ENCODE measurements around the gene ZNF664. TPM values are rescaled to one million over a fixed set of nuclear protein-coding genes. Genes with fewer than 3 reads are reported as not detected.

The ZNF664 gene
- total RNA-seq, 1 donor from 2014 or later, result 198 TPM

DNA sequence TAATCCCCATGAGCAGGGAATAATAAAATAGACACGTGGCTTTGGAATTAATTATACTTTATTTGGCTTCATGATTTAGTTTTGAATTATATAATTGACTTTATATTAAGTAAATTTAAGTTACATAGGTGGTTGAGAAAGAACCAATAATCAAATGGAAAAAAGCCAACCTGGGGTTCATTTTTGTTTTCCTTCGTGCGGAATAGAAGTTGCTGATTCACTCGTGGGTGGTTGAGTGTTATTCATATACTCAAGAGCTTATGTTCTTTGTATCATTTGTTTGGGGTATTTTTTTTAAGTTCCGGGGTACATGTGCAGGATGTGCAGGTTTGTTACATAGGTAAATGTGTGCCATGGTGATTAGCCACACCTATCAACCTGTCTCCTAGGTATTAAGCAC is 58.0 kb downstream of the ZNF664 start:
- Mint-ChIP-seq H3K27me3 (no peaks in the 10 kb centered on the region), H3K4me1 (ENCODE audit: low read depth) (peaks cover 3% of the 10 kb centered on the region), H3K9me3 (ENCODE audit: low read depth) (no peaks in the 10 kb centered on the region), H3K27ac (no peak overlapping the region), H3K4me3 (ENCODE audit: low read depth) (no peak overlapping the region), H3K36me3 (ENCODE audit: insufficient read depth) (no peaks in the 10 kb centered on the region)
- no peak for DNase-seq (ENCODE audit: low spot score, unreplicated experiment)
- no peak for TF ChIP-seq CTCF (IDR thresholded peaks at IDR 0.05; ENCODE audit: unreplicated experiment)

DNA sequence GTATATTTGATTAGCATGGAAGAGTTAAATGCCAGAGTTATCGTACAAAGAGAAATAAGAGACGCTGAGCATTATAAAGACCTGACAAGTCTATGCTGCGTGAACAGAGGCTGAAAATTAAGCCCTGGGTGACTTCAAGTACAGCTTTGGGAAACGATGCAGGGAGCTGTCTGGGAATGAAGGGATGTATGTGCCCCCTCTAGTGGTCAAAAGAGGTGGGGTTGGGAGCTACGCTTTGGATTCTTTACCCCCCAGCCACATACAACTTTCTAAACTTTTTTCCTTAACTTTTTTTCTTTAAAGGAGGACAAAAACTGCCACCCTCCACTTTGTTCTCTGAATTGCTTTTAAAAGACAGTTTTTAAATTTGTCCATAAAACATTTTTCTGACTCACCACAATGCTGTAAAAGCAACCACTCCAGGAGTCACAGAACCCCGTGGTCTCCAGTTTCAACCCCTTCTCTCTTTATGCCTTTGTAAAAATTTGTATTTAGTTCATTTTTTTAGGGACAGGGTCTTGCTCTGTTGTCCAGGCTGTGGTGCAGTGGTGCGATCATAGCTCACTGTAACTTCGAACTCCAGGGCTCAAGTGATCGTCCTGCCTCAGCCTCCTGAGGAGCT is 59.4 kb downstream of the ZNF664 start:
- no peaks in the 10 kb centered on the region for H3K36me3 Mint-ChIP-seq (ENCODE audit: insufficient read depth)
- no peak for DNase-seq (ENCODE audit: low spot score, unreplicated experiment)

GRCh38 chr12:124033859-124034258 is 60.8 kb downstream of the ZNF664 start:
- Mint-ChIP-seq H3K4me3 (ENCODE audit: low read depth) (no peak overlapping the region), H3K9me3 (ENCODE audit: low read depth) (no peaks in the 10 kb centered on the region), H3K27me3 (no peaks in the 10 kb centered on the region), H3K27ac (no peak overlapping the region), H3K36me3 (ENCODE audit: insufficient read depth) (no peaks in the 10 kb centered on the region), H3K4me1 (ENCODE audit: low read depth) (peaks cover 9% of the 10 kb centered on the region)
- DNase-seq (ENCODE audit: low spot score, unreplicated experiment), result no peak
- TF ChIP-seq CTCF (IDR thresholded peaks at IDR 0.05; ENCODE audit: unreplicated experiment), result no peak

More for the DNA sequence above, 59.4 kb downstream of the ZNF664 start:
- no peaks in the 10 kb centered on the region for H3K9me3 Mint-ChIP-seq (ENCODE audit: low read depth)
- H3K27ac Mint-ChIP-seq, result no peak overlapping the region
- H3K27me3 Mint-ChIP-seq, result no peaks in the 10 kb centered on the region
- no peak overlapping the region for H3K4me3 Mint-ChIP-seq (ENCODE audit: low read depth)
- peak; percentile 91 for TF ChIP-seq CTCF (IDR thresholded peaks at IDR 0.05; ENCODE audit: unreplicated experiment)
- H3K4me1 Mint-ChIP-seq (ENCODE audit: low read depth), result peaks cover 9% of the 10 kb centered on the region

GRCh38 chr12:124034297-124034696 is 61.3 kb downstream of the ZNF664 start:
- H3K4me3 Mint-ChIP-seq (ENCODE audit: low read depth), result no peak overlapping the region
- H3K27me3 Mint-ChIP-seq, result no peaks in the 10 kb centered on the region
- no peaks in the 10 kb centered on the region for H3K9me3 Mint-ChIP-seq (ENCODE audit: low read depth)
- H3K4me1 Mint-ChIP-seq (ENCODE audit: low read depth), result peaks cover 9% of the 10 kb centered on the region
- TF ChIP-seq CTCF (IDR thresholded peaks at IDR 0.05; ENCODE audit: unreplicated experiment), result no peak
- no peaks in the 10 kb centered on the region for H3K36me3 Mint-ChIP-seq (ENCODE audit: insufficient read depth)
- DNase-seq (ENCODE audit: low spot score, unreplicated experiment), result no peak
- H3K27ac Mint-ChIP-seq, result no peak overlapping the region

DNA sequence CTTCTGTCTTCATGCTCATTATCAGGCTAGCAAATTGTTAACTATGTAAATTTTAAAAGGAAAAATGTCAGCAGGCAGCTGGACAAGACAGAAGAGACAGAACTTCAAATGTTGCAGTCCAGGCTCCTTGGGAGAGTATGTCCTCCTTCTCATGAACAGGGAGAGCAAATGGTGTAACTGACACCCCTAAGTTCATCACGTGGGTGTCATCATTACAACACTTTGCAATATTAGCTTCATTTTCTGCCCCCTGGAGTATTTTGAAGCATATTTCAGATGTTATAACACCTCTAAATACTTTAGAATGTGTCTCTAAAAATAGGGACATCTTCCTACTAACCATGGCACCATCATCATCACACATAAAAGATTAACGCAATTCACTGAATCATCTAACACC is 62.1 kb downstream of the ZNF664 start:
- Mint-ChIP-seq H3K4me1 (ENCODE audit: low read depth) (peaks cover 9% of the 10 kb centered on the region), H3K4me3 (ENCODE audit: low read depth) (no peak overlapping the region), H3K36me3 (ENCODE audit: insufficient read depth) (no peaks in the 10 kb centered on the region), H3K27me3 (no peaks in the 10 kb centered on the region), H3K27ac (no peak overlapping the region), H3K9me3 (ENCODE audit: low read depth) (no peaks in the 10 kb centered on the region)
- no peak for DNase-seq (ENCODE audit: low spot score, unreplicated experiment)
- no peak for TF ChIP-seq CTCF (IDR thresholded peaks at IDR 0.05; ENCODE audit: unreplicated experiment)
